Right lobe of liver (tissue), 4 donors: ENCODE measurements around the gene MAP4.

Experiments
- CTCF ChIP-seq, 4 donors: fragments of 200-600 bp in 3 of 4; fragments of 450-650 bp in 1 of 4; IDR thresholded peaks; one replicate each; pipeline versions ENCODE4 v1.5.1 to v1.8.0; 2016 to 2022; ENCODE audit warnings: antibody characterized with exemption in 4 of 4, mild to moderate bottlenecking in 2 of 4
- POLR2A ChIP-seq: fragments of 450-650 bp; IDR thresholded peaks from one replicate; pipeline ENCODE4 v1.6.1; 2017; ENCODE audit warnings: antibody characterized with exemption, mild to moderate bottlenecking
- donor health status: DM: no; HTN: no; CAD: no.
- donor health status: DM: no; HTN: no; CAD: no.
- donor health status: DM: no; HTN: yes; CAD: no.

- TF ChIP-seq POLR2A (no peak), CTCF (IDR thresholded peaks at IDR 0.05) (no peak)
Measured at GRCh38 chr3:48042071-48042760, 26.0 kb upstream of the MAP4 start.
